Measurements from ENCODE around the gene KIAA1958.

DNA sequence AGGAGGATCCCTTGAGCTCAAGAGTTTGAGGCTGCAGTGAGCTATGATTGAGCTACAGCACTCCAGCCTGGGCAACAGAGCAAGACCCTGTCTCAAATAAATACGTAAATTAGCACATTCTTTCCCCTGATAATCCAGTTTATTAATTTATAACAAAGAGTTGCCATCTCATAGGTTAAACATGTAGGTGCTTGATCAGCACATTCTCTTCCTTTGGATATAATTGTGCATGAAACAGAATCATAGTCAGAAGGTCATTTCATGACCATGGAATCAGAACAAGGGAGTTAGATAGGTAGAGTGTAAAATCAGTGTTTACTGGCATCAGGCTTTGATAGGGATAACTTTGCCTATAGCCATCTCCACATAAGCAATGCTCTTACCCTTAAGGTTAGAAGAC, 43.0 kb upstream of the KIAA1958 start:
- TF ChIP-seq EP300 (IDR thresholded peaks at IDR 0.05; ENCODE audit: borderline replicate concordance) (no peak), TAF1 (IDR thresholded peaks at IDR 0.05; ENCODE audit: low read depth) (no peak)

Data from Ishikawa (cell line).